Measurements from ENCODE around the gene CFTR. TPM values are rescaled to one million over a fixed set of nuclear protein-coding genes. Genes with fewer than 3 reads are reported as not detected.

Gene CFTR
- total and polyA plus RNA-seq, 2 donors (not counting 1 experiment from before 2014, with no cell fraction given), result under 0.01 to 0.25 TPM

DNA sequence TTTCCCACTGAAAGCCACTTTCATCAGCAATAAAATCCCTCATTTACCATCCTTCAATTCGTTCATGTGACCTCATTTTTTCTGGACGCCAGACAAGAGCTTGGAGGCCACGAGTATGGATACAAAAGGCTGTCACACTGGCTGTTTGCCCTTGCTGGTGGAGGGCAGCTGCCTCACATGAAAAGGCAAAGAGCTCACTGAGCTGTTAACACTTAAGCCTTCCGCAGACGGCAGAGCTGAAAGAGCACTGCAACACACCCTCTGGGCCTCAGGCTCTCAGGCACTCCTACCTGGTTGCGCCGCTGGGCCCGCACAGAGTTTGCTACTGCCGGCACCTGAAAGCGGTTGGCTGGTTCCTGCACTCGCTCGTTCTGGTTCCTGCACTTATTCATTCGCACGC is 193.5 kb downstream of the CFTR start:
- no peaks in the 10 kb centered on the region for H3K36me3 ChIP-seq (ENCODE audit: control insufficient read depth, insufficient read depth, low read length)
- no peak overlapping the region for H3K4me2 ChIP-seq (ENCODE audit: extremely low read depth, insufficient read depth, low read length)
- peaks cover 3% of the 10 kb centered on the region for H3K4me1 ChIP-seq (ENCODE audit: control insufficient read depth, extremely low read depth, insufficient read depth, low read length)
- no peaks in the 10 kb centered on the region for H3K27me3 ChIP-seq (ENCODE audit: control insufficient read depth, insufficient read depth, low read length)
- no peaks in the 10 kb centered on the region for H4K20me1 ChIP-seq (ENCODE audit: control insufficient read depth, extremely low read depth, insufficient read depth, low read length)
- no peak for TF ChIP-seq EZH2 (IDR thresholded peaks at IDR 0.05; ENCODE audit: low read length, missing control alignments)
- TF ChIP-seq CTCF (conservative IDR thresholded peaks at IDR 0.05 in 1 of 2, IDR thresholded peaks at IDR 0.05 in 1 of 2; ENCODE audit: low read depth in 1 of 2, low read length in 2 of 2), result no peak
- no peak overlapping the region for H3K9ac ChIP-seq (ENCODE audit: insufficient read depth, low read length)
- no peak overlapping the region for H2AFZ ChIP-seq (ENCODE audit: low read length)
- no peak overlapping the region for H3K27ac ChIP-seq (ENCODE audit: insufficient read depth, low read length)
- H3K4me3 ChIP-seq (replicated peaks in 1 of 4; ENCODE audit: control extremely low read depth in 1 of 4, insufficient read depth in 1 of 4, low read depth in 3 of 4, low read length in 4 of 4), result no peak overlapping the region
- no peaks in the 10 kb centered on the region for H3K79me2 ChIP-seq (ENCODE audit: control insufficient read depth, insufficient read depth, low read length)
- peak; percentile 28 to 39 for DNase-seq (ENCODE audit: low read depth in 2 of 2)
- no peaks in the 10 kb centered on the region for H3K9me3 ChIP-seq (ENCODE audit: control insufficient read depth, insufficient read depth, low read depth, low read length)

GRCh38 chr7:117673839-117674238 is 194.0 kb downstream of the CFTR start:
- no peak overlapping the region for H3K9ac ChIP-seq (ENCODE audit: insufficient read depth, low read length)
- no peaks in the 10 kb centered on the region for H3K79me2 ChIP-seq (ENCODE audit: control insufficient read depth, insufficient read depth, low read length)
- H3K9me3 ChIP-seq (ENCODE audit: control insufficient read depth, insufficient read depth, low read depth, low read length), result no peaks in the 10 kb centered on the region
- TF ChIP-seq CTCF (conservative IDR thresholded peaks at IDR 0.05 in 1 of 2, IDR thresholded peaks at IDR 0.05 in 1 of 2; ENCODE audit: low read depth in 1 of 2, low read length in 2 of 2) (peak in 1 of 2 donors; percentile 49), EZH2 (IDR thresholded peaks at IDR 0.05; ENCODE audit: low read length, missing control alignments) (no peak)
- no peaks in the 10 kb centered on the region for H3K27me3 ChIP-seq (ENCODE audit: control insufficient read depth, insufficient read depth, low read length)
- H2AFZ ChIP-seq (ENCODE audit: low read length), result no peak overlapping the region
- H3K36me3 ChIP-seq (ENCODE audit: control insufficient read depth, insufficient read depth, low read length), result no peaks in the 10 kb centered on the region
- H3K4me3 ChIP-seq (replicated peaks in 1 of 4; ENCODE audit: control extremely low read depth in 1 of 4, insufficient read depth in 1 of 4, low read depth in 3 of 4, low read length in 4 of 4), result no peak overlapping the region
- no peak overlapping the region for H3K27ac ChIP-seq (ENCODE audit: insufficient read depth, low read length)
- DNase-seq (ENCODE audit: low read depth in 2 of 2), result peak; percentile 47 to 73
- H4K20me1 ChIP-seq (ENCODE audit: control insufficient read depth, extremely low read depth, insufficient read depth, low read length), result no peaks in the 10 kb centered on the region
- no peak overlapping the region for H3K4me2 ChIP-seq (ENCODE audit: extremely low read depth, insufficient read depth, low read length)
- H3K4me1 ChIP-seq (ENCODE audit: control insufficient read depth, extremely low read depth, insufficient read depth, low read length), result peaks cover 3% of the 10 kb centered on the region

- peaks cover 3% of the 10 kb centered on the region for H3K4me1 ChIP-seq (ENCODE audit: control insufficient read depth, extremely low read depth, insufficient read depth, low read length)
- no peaks in the 10 kb centered on the region for H3K9me3 ChIP-seq (ENCODE audit: control insufficient read depth, insufficient read depth, low read depth, low read length)
- DNase-seq (ENCODE audit: low read depth in 2 of 2), result no peak
- H3K4me2 ChIP-seq (ENCODE audit: extremely low read depth, insufficient read depth, low read length), result no peak overlapping the region
- H3K36me3 ChIP-seq (ENCODE audit: control insufficient read depth, insufficient read depth, low read length), result no peaks in the 10 kb centered on the region
- TF ChIP-seq EZH2 (IDR thresholded peaks at IDR 0.05; ENCODE audit: low read length, missing control alignments), result no peak
- no peak for TF ChIP-seq CTCF (conservative IDR thresholded peaks at IDR 0.05 in 1 of 2, IDR thresholded peaks at IDR 0.05 in 1 of 2; ENCODE audit: low read depth in 1 of 2, low read length in 2 of 2)
- no peaks in the 10 kb centered on the region for H3K79me2 ChIP-seq (ENCODE audit: control insufficient read depth, insufficient read depth, low read length)
- H2AFZ ChIP-seq (ENCODE audit: low read length), result no peak overlapping the region
- no peak overlapping the region for H3K27ac ChIP-seq (ENCODE audit: insufficient read depth, low read length)
- H4K20me1 ChIP-seq (ENCODE audit: control insufficient read depth, extremely low read depth, insufficient read depth, low read length), result no peaks in the 10 kb centered on the region
- no peak overlapping the region for H3K4me3 ChIP-seq (replicated peaks in 1 of 4; ENCODE audit: control extremely low read depth in 1 of 4, insufficient read depth in 1 of 4, low read depth in 3 of 4, low read length in 4 of 4)
- no peaks in the 10 kb centered on the region for H3K27me3 ChIP-seq (ENCODE audit: control insufficient read depth, insufficient read depth, low read length)
- no peak overlapping the region for H3K9ac ChIP-seq (ENCODE audit: insufficient read depth, low read length)
Measured at GRCh38 chr7:117674617-117675016, 194.8 kb downstream of the CFTR start.

All from fibroblast of lung (primary cell).